HG03097 (cell line): ENCODE measurements around the gene TEKT5.
"Not testable (repeated sequence)": the region's sequence is repeated elsewhere in the genome, so short reads cannot be mapped to it uniquely, and the experiment has no call there.

Experiments used
- ATAC-seq: cut with Tn5 transposase; IDR thresholded peaks from one replicate; pipeline ENCODE4 v1.9.1; 2021; ENCODE audit not compliant: unreplicated experiment, low FRiP score

Gene TEKT5

DNA sequence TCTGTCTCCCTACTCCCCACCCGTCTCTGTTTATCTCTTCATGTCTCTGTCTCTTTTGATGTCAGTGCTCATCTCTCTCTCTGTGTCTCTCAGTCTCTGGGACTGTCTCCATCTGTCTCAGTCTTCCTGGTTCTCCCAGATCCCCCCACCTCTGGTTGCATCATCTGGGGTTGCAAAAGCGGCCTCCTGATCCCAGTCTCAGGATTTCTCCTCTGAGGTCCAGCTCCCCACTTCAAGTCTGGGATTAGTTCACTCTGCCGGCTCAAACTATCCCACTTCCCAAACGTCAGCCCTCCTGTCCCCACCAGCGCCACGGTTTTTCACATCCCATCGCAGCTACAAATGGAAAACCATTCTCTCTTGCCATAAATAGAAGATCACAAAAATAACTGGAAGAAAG lies 9.0 kb downstream of the TEKT5 start:
- ATAC-seq, result no peak

DNA sequence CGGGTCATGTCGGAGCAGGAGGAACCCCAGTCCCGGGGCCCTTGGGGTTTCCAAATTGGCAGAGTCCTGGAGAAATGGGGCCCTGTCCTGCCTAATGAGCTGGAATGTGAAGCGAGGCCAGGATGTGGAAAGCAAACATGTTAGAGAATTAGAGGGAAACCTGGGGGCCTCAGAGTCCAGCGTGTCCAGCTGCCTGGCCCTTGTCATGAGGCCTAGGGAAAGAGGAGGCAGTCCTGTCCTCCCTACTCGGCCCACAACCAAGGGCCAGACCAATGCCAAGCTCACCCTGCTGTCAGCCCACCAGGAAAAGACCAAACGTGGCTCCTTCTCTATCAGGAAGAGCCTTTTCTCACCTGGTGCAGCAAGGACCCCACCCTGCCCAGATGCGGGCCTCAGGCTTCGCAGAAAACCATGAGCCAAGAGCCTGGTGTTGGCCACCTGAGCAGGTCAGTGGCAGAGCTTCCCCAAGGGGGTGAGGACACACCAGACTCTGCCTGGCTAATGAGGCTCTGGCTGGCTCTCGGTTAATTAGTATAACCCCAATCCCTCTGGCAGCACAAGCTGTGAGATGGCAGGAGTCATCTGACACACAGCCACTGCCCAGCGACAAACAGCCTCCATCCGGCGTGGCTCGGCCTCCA lies 10.1 kb downstream of the TEKT5 start:
- no peak for ATAC-seq

DNA sequence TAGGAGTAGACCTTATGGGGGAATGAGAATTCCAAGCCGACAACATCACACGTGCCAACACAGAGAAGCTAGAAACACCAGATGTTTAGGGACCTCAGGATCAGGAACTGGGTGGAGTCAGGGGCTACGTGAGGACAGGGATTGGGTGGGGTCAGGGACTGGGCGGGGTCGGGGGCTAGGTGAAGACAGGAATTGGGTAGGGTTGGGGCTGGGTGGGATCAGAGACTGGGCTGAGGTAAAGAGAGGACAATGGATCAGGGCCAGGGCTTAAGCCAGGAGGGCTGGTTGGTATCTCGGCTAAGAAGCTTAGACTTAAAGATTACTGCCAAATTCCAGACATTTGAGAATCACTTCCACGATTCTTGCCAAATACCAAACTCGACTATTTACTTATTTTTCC lies 11.6 kb downstream of the TEKT5 start:
- ATAC-seq, result no peak

DNA sequence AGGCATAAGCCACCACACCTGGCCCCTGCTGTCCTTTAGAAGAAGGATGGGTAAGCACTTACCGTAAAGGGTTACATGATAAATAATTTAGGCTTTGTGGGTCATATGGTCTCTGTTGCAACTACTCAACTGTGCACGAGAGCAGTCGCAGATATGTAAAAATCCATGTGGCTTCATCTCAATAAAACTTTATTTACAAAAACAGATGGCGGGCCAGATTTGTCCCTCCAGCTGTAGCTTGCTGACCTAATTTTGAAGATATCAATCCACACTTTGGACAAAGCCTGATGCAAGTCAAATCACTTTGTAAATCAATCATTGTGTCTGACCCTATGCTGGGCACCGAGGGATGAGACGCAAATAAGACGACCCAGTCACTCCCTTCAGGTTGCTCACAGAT lies 12.1 kb downstream of the TEKT5 start:
- ATAC-seq, result no peak

DNA sequence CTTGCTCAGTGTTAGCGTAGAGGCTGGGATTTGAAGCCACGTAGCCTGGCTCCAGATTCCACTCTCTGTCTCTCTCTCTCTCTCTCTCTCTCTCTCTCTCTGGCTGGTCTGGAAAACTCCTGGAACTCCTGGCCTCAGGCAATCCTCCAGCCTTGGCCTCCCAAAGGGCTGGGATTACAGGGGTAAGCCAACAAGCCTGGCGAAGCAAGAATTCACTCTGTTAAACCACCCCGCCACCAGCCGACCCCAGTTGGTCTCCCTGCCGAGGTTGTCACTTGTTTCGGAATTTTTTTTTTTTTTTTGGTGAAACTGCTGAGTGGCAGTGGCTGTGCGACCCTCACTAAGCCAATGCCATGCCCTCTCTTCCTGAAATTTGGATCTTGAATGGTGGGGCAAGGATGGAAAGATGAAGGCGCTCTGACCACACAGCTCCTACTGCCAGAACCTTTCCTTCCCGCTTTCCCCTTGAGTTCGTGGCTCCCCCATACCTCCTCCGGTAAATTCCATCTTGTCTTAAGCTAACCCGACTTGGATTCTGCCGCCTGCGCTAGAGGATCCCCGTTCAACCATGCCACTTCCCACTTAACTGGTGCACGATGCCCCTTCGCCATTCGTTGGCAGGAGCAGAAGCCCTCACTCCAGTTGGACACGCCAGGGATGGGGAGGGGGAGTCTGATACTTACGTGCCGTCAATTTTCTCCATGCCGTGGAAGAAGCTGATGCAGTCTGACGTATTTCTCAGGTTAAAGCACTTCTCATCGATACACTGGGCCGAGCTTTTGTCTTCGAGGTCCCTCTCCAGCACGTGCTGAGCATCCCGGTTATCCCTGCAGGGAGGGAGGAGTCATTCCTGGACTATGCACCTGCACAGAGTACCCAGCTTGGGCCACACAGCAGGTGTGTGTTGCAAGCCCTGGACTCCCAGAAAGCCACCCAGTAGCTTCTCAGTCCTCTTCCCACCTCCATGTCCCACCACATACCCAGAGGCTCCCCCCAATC lies 13.1 kb downstream of the TEKT5 start:
- no peak for ATAC-seq

DNA sequence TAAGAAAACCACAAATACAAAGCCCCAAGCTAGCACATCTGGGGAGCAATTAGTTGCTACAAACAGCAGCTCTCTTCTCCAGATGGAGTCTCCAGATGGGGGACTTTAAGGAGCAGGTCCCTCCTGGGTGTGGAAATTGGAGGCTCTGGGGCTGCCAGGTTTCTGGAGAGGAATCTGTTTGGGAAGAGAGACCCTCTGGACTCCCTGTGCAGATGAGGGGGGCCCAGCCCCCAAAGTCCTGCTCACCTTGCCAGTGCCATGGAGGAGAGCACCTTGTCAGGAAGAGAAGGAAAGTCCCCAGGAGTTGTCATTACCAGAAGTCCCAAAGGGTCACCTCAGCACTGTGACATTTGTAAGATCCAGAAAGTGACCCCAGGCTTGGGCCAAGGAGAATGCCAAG lies 14.8 kb downstream of the TEKT5 start:
- ATAC-seq, result no peak

DNA sequence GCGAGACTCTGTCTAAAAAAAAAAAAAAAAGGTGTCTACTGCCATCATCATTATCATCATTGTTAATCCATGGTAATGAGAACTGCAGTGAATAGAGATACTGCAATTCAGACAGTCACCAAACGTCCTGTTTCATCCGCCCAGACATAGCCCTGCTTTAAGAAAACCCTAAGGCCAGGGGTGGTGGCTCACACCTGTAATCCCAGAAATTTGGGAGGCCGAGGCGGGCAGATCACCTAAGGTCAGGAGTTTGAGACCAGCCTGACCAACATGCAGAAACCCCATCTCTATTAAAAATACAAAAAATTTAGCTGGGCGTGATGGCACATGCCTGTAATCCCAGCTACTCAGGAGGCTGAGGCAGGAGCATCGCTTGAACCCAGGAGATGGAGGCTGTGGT lies 15.3 kb downstream of the TEKT5 start:
- ATAC-seq, result not testable (repeated sequence)

DNA sequence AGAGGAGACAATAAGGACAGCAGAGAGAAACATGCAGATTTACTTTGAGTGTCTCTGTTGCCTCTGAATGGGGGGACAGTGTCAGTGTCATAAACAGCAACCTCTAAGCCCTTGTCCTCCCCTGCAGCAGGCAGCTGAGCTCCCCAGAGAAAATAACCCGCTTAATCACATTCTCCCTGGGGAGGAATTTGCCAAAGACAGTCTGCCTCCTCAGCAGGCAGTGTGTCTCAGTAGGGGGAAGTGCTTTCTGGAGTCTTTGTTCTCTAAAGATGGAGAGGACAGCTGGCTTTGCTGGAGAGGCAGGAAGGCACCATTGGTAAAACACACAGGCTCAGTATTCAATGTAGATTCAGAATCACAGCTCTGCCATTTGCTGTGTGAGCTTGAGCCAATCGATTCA lies 16.1 kb downstream of the TEKT5 start:
- ATAC-seq, result no peak

DNA sequence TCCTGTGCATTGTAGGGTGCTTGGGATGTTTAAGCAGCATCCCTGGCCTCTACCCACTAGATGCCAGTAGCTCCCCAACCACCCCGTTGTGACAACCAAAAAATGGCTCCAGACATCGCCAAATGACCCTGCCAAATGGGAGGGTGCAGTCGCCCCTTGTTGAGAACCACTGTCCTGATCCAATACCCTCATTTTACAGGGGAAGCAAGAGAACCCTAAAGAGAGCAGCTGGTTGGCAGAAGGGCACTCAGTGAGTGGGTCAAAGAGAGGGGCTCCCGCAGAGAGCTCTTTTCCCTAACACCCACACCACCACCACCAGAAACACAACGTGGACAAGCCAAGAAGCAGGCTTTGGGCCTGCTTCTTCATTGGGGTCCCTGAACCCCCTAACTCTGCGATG lies 18.4 kb downstream of the TEKT5 start:
- ATAC-seq, result no peak

DNA sequence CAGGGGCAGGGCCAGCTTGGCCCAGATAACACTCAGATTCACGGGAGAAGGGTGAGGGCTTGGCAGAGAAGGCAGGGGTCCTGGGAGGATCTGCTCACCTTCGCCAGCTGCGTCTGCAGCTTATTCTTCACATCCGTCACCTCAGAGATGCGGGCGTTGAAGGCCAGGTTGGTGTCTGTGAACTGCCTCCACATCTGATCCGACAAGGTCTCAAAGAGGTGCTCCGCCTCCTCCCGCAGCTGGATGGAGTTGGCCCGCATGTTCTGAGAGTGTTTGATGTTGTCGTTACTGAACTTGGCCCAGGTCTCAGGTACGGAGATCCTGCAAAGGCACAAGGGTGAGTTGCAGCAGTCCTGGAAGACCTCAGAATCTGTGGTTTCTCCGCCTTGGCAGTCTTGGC lies 18.9 kb downstream of the TEKT5 start:
- ATAC-seq, result no peak

DNA sequence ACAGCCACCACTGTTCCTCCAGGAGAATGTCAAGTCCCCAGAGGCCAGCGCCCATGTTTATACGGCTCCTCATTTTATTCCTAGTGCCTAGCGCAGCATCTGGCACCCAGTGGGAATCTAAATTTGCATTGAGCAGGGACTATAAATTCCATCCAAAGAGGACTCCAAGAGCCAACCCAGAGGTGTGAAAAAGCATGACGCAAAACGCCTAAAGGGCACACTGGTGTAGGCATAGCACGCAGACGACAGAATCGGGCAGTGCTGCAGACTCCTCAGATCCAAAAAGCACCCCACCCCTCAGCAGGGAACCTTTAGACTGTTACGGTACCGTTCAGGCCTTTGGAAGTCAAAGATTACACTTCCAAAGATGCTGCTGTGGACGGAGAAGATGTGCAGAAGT lies 19.5 kb downstream of the TEKT5 start:
- no peak for ATAC-seq

DNA sequence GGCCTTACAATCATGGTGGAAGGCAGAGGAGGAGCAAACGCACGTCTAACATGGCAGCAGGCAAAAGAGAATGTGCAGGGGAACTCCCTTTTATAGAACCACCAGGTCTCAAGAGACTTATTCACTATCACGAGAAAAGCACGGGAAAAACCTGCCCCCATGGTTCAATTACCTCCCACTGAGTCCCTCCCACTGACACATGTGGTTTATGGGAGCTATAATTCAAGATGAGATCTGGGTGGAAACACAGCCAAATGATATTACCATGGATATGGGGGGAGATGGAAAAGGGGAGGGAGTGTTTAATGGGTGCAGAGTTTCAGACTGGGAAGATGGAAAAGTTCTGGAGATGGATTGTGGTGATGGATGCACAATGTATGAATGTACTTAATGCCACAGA lies 23.0 kb downstream of the TEKT5 start:
- ATAC-seq, result no peak

DNA sequence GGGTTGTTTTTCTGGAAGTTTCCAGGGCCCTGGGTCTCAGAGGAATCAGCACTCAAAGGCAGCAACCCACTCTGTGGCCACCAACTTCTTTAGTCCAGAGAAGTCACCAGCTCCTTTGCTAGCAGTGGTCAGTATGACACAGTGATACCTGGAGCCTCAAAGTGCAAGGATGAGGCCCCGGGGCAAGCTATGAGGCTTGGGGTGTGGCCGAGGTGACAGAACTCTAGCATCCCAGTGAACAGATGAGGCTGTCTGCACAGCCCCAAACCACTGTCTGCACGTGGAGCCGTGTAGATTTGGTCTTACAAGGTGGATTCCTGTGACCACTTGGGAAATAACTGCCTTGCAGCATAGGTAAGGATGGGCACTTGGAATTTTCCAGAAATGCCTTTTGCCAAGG lies 24.9 kb downstream of the TEKT5 start:
- no peak for ATAC-seq

DNA sequence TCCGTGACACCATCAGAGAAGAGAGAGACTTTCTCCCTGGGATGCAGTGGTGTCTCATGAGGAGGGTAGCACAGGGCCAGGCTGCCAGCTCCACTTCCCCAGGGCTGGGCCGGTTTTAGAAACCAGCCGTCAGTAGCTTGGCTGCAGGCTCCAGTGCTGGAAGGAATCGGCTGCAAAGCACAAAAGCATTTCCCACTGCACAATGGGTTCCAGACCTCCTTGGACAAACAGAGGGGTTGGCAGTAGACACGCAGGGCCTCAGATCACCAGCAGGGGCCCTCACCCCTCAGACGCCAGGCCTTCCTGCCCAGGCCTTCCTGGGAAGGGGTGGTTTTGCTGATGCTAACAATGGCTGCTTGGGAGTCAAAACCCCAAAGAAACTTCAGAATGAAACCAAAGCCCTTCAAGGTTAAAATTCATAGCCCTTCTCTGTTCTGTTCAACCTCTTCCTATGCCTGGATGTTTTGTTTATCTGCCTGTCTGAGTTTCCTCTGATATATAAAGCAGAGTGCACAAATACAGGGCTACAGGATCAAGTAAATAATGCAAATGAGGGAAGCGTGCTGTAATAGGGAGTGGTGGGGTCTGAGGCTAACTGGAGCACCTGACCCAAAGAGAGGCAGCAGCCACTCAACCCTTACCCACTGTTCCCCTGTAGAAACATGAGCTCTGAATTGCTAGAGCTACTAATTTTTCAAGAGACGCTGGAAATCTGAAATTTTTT lies 26.2 kb downstream of the TEKT5 start:
- ATAC-seq, result no peak

DNA sequence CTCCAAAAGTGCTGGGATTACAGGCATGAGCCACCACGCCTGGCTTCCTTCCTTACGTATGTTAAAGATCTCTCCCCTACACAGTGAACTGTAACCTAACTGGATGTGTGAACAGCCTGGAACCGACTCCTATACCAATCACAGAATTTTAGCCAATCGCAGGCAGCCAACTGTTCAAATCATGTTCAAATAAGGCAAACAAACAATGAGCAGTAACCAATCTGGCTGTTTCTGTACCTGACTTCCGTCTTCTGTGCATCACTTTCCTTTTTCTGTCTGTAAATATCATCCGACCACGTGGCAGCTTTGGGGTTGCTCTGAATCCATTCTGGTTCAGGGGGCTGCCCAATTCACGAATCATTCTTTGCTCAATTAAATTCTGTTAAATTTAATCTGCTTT lies 27.5 kb downstream of the TEKT5 start:
- ATAC-seq, result no peak

DNA sequence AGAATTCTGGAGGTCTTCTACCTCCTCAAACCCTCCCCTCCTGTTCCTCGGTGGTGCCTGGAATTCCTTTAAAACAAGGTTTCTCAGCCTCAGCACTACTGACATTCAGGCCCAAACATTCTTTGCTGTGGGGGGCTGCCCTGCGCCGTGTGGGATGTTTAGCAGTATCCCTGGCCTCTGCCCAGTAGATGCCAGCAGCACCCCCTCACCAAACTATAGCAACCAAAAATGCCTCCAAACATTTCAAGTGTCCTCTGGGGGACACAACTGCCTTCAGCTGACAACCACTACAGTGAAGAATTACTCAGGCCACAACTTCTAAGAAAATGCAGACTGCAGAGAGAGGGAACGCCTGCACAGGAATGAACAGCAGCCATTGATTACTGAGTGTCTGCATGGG lies 28.4 kb downstream of the TEKT5 start:
- ATAC-seq, result no peak

DNA sequence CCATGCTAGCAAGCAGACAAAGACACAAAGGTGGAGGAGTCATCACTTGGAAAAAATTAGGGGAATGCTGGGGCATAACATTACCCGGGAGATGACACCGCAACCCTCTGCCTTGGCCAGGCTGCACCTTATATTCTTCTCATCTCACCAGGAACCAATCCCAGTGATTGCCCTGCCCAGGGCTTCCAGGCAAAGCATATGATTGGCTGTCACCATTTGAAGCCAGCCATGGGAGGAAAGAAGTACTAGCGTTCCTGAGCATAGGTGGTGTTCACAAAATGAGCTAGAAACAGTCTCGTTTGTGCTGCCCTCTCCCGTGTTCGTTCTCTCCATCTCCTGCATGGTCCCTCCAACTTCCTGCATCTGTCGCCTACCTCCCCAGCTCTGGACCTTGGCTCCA lies 29.6 kb downstream of the TEKT5 start:
- ATAC-seq, result no peak

DNA sequence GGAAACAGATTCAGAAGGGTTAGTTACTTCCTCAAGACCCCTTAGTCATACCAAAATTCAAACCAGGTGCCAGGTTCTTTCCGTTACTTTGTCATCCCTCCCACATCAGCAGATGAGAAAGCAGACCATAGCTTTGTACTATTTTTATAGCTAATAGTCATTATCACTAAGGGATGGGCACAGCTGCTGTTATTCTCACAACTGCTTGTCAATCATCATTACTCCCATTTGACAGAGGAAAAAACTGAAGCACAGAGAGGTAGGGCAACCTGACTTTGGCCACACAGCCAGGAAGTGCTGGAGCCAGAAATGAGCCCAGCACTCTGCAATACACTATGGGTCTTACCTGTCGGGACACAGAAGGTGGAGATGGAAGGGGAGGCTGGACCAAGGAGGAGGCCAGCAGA lies 30.0 kb downstream of the TEKT5 start:
- ATAC-seq, result no peak

DNA sequence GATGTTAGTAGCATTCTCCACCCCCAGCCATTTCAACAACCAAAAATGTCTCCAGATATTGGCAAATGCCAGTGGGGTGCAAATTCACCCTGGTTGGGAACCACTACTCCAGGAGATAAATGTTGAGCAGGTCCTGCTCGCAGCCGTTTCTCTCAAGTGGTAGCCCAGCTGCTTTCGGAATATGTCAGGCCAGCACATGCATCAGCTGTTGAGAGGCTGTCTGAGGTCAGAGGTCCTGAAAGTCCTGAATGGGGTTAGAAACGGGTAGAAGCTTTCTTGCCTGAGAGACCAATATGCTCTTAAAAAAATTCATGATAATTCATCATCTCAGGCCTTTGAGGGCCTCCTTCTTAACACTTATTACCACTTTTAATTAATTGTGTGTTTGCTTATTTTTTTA lies 31.0 kb downstream of the TEKT5 start:
- no peak for ATAC-seq

DNA sequence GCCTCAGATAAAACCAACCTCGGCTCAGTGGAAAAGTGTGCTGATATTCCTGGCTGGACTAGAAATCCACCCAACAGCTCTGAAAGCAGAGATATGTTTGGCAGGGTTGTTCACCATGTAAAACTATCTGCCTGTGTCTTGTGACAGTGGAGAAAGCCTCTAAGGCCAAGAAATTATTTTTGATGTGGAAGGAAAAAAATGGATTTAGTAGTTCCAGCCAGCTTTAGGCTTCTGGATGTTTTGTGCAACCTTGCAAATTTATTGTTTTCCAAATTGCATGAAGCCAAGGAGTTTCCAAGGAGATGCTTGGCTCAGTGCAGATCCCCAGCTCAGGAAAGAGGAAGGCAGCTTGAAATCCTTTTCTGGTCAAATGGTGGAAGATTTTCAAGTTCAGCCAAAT lies 31.6 kb downstream of the TEKT5 start:
- ATAC-seq, result no peak

DNA sequence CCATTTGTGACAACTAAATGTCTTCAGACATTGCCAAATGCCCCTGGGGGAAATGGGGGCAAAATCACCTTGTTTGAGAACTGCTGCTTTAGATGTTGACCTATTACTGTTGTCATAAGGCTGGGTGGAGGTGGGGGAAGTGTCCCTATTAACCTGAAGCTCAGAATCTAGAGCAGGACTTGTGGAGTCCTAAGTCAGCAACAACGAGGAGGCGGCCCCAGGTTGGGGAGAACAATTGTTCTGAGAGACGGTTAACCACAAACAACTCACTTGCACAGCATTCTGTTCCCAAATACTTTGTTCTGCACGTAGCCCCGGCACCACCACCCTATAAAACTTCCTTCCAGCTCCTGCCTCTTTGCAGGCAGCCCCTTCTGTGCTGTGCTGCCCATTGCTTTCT lies 32.5 kb downstream of the TEKT5 start:
- ATAC-seq, result no peak
